Caco-2 (cell line): ENCODE data around the gene RECK. TPM values are rescaled to one million over a fixed set of nuclear protein-coding genes. Genes with fewer than 3 reads are reported as not detected.

ENCODE experiments used
- BruUV-seq: library from RNA; stranded (reverse); fragments of 400-500 nt; replicated peaks from 2 replicates; lab custom pipeline; 2021; lab: Mats Ljungman, UMichigan
- CTCF ChIA-PET: fragments of 300-600 bp; sonication (Branson Sonifier 250); formaldehyde crosslinking; loops from one replicate; lab custom pipeline; 2022; ENCODE audit warnings: antibody characterized with exemption; lab: Charles Lee
- POLR2A ChIA-PET: fragments of 300-600 bp; sonication (Branson Sonifier 250); formaldehyde crosslinking; loops from one replicate; lab custom pipeline; 2022; ENCODE audit warnings: antibody characterized with exemption; lab: Charles Lee
- DNase-seq, 2 experiments: peaks; one replicate each; pipeline versions ENCODE4 v3.0.0 to v3.0.0-alpha.2; 2020 to 2022
- H3K27me3 ChIP-seq: replicated peaks from 2 replicates; pipeline ENCODE4 v1.6.0; 2011; ENCODE audit warnings: low read length; ENCODE audit not compliant: control insufficient read depth, insufficient read depth
- H3K36me3 ChIP-seq: 2 replicates; pipeline ENCODE4 v1.5.1; 2011; ENCODE audit warnings: low read length; ENCODE audit not compliant: control insufficient read depth, insufficient read depth
- H3K4me1 ChIP-seq: fragments of 250-450 bp; sonication (Bioruptor Pico); 2 replicates; pipeline ENCODE4 v1.5.1; 2020; ENCODE audit warnings: mild to moderate bottlenecking
- H3K4me3 ChIP-seq: 2 replicates; pipeline ENCODE4 v1.5.1; 2011; ENCODE audit warnings: low read depth, mild to moderate bottlenecking, control low read depth, low read length
- H3K9me3 ChIP-seq: fragments of 250-450 bp; sonication (Bioruptor Pico); 2 replicates; pipeline ENCODE4 v1.5.1; 2020; ENCODE audit warnings: mild to moderate bottlenecking, moderate library complexity
- H3K27ac Mint-ChIP-seq: one replicate; pipeline ENCODE4 v1.8.0; 2022; ENCODE audit warnings: mixed read lengths; ENCODE audit not compliant: unreplicated experiment
- H3K27me3 Mint-ChIP-seq: one replicate; pipeline ENCODE4 v1.8.0; 2022; ENCODE audit warnings: mixed read lengths; ENCODE audit not compliant: insufficient read depth, unreplicated experiment
- H3K36me3 Mint-ChIP-seq: one replicate; pipeline ENCODE4 v1.8.0; 2022; ENCODE audit warnings: mild to moderate bottlenecking, mixed read lengths; ENCODE audit not compliant: insufficient read depth, unreplicated experiment
- H3K4me1 Mint-ChIP-seq: one replicate; pipeline ENCODE4 v1.8.0; 2022; ENCODE audit warnings: low read depth, mixed read lengths; ENCODE audit not compliant: unreplicated experiment
- H3K4me3 Mint-ChIP-seq: one replicate; pipeline ENCODE4 v1.8.0; 2022; ENCODE audit warnings: mild to moderate bottlenecking, moderate library complexity, mixed read lengths; ENCODE audit not compliant: unreplicated experiment
- H3K9me3 Mint-ChIP-seq: one replicate; pipeline ENCODE4 v1.8.0; 2022; ENCODE audit warnings: mixed read lengths; ENCODE audit not compliant: unreplicated experiment
- intact Hi-C: fragments of 100-400 bp; cut with micrococcal nuclease; formaldehyde crosslinking; loops from one replicate; pipeline ENCODE4 v1.10.0; 2022; ENCODE audit not compliant: unreplicated experiment
- total RNA-seq: library from RNA; stranded (reverse); gene quantifications from 2 replicates; pipeline ENCODE4 v1.2.3, GENCODE V29; 2022
- TF ChIP-seq, protein P1 (sequence below), 2 experiments: fragments of 200-600 bp in 1 of 2; IDR thresholded peaks; 1 replicate in 1 of 2; 2 replicates in 1 of 2; pipeline versions ENCODE4 v1.5.1 to v1.8.0; 2011 to 2022; ENCODE audit warnings: antibody characterized with exemption in 1 of 2, control low read depth in 1 of 2, inconsistent platforms in 1 of 2, low read depth in 1 of 2, low read length in 1 of 2, mild to moderate bottlenecking in 1 of 2, moderate library complexity in 1 of 2; ENCODE audit not compliant: insufficient read depth in 1 of 2, severe bottlenecking in 1 of 2, unreplicated experiment in 1 of 2

RECK gene
- total RNA-seq, 1 experiment from 2014 or later, result 1.8 TPM

DNA sequence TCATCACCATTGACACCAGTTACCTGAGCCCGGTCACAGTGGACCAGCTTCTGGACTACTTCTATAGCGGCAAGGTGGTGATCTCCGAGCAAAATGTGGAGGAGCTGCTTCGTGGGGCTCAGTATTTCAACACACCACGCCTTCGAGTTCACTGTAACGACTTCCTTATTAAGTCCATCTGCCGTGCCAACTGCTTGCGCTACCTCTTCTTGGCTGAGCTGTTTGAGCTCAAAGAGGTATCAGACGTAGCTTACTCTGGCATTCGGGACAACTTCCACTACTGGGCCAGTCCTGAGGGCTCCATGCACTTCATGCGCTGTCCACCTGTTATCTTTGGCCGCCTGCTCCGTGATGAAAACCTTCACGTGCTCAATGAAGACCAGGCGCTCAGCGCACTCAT, 133.0 kb downstream of the RECK start:
- no peak overlapping the region for H3K4me3 Mint-ChIP-seq
- intact Hi-C loops, result loop anchor here (5.0 kb wide), 1 partner anchor 222 kb away; no protein-coding TSS in a partner anchor

GRCh38 chr9:36170531-36170930, 133.8 kb downstream of the RECK start:
- TF ChIP-seq, protein P1, sequence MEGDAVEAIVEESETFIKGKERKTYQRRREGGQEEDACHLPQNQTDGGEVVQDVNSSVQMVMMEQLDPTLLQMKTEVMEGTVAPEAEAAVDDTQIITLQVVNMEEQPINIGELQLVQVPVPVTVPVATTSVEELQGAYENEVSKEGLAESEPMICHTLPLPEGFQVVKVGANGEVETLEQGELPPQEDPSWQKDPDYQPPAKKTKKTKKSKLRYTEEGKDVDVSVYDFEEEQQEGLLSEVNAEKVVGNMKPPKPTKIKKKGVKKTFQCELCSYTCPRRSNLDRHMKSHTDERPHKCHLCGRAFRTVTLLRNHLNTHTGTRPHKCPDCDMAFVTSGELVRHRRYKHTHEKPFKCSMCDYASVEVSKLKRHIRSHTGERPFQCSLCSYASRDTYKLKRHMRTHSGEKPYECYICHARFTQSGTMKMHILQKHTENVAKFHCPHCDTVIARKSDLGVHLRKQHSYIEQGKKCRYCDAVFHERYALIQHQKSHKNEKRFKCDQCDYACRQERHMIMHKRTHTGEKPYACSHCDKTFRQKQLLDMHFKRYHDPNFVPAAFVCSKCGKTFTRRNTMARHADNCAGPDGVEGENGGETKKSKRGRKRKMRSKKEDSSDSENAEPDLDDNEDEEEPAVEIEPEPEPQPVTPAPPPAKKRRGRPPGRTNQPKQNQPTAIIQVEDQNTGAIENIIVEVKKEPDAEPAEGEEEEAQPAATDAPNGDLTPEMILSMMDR (IDR thresholded peaks at IDR 0.05; ENCODE audit: insufficient read depth in 1 of 2, low read depth in 1 of 2, low read length in 1 of 2, severe bottlenecking in 1 of 2, unreplicated experiment in 1 of 2), result no peak
- H3K4me3 Mint-ChIP-seq, result no peak overlapping the region
- no peaks in the 10 kb centered on the region for H3K36me3 ChIP-seq
- DNase-seq, result no peak
- ChIA-PET CTCF (no interaction called here), POLR2A (no interaction called here)
- no peak overlapping the region for H3K27ac Mint-ChIP-seq
- no peak overlapping the region for H3K4me3 ChIP-seq
- BruUV-seq, result no TSS peak
- intact Hi-C loops, result no loop called here
- no peaks in the 10 kb centered on the region for H3K9me3 ChIP-seq
- no peaks in the 10 kb centered on the region for H3K27me3 ChIP-seq
- no peaks in the 10 kb centered on the region for H3K4me1 ChIP-seq
- peaks cover 6% of the 10 kb centered on the region for H3K36me3 Mint-ChIP-seq
- H3K9me3 Mint-ChIP-seq, result no peaks in the 10 kb centered on the region
- no peaks in the 10 kb centered on the region for H3K27me3 Mint-ChIP-seq
- no peaks in the 10 kb centered on the region for H3K4me1 Mint-ChIP-seq

More for the DNA sequence above, 133.0 kb downstream of the RECK start:
- TF ChIP-seq, protein P1 (IDR thresholded peaks at IDR 0.05; ENCODE audit: insufficient read depth in 1 of 2, low read depth in 1 of 2, low read length in 1 of 2, severe bottlenecking in 1 of 2, unreplicated experiment in 1 of 2), result no peak
- Histone ChIP-seq H3K36me3 (no peaks in the 10 kb centered on the region), H3K4me3 (no peak overlapping the region), H3K27me3 (no peaks in the 10 kb centered on the region), H3K4me1 (no peaks in the 10 kb centered on the region), H3K9me3 (no peaks in the 10 kb centered on the region)
- no peak for DNase-seq
- Mint-ChIP-seq H3K27ac (no peak overlapping the region), H3K4me1 (no peaks in the 10 kb centered on the region), H3K36me3 (peaks cover 6% of the 10 kb centered on the region), H3K27me3 (no peaks in the 10 kb centered on the region), H3K9me3 (no peaks in the 10 kb centered on the region)
- POLR2A ChIA-PET, result no interaction called here
- CTCF ChIA-PET, result interaction anchor here (0.6 kb wide), 1 partner anchor 28 kb away, joined by 3 read pairs; no protein-coding TSS in a partner anchor
- no TSS peak for BruUV-seq

GRCh38 chr9:36173861-36174260, 137.1 kb downstream of the RECK start:
- no peak for DNase-seq
- intact Hi-C loops, result no loop called here
- TF ChIP-seq, protein P1 (IDR thresholded peaks at IDR 0.05; ENCODE audit: insufficient read depth in 1 of 2, low read depth in 1 of 2, low read length in 1 of 2, severe bottlenecking in 1 of 2, unreplicated experiment in 1 of 2), result no peak
- no peaks in the 10 kb centered on the region for H3K9me3 ChIP-seq
- Mint-ChIP-seq H3K27me3 (no peaks in the 10 kb centered on the region), H3K27ac (no peak overlapping the region), H3K4me1 (no peaks in the 10 kb centered on the region), H3K4me3 (no peak overlapping the region), H3K9me3 (peaks cover 3% of the 10 kb centered on the region), H3K36me3 (peaks cover 6% of the 10 kb centered on the region)
- no peaks in the 10 kb centered on the region for H3K27me3 ChIP-seq
- H3K4me3 ChIP-seq, result no peak overlapping the region
- H3K4me1 ChIP-seq, result no peaks in the 10 kb centered on the region
- H3K36me3 ChIP-seq, result no peaks in the 10 kb centered on the region
- no TSS peak for BruUV-seq
- CTCF ChIA-PET, result no interaction called here
- POLR2A ChIA-PET, result no interaction called here

Other genes starting within 250 kb of the RECK start
- gene NPR2, start 245.3 kb upstream of the RECK start, total RNA-seq, result 40.5 and 44.1 TPM in 2 replicates
- 0.19 and 0.29 TPM in 2 replicates for gene SPAG8, start 224.7 kb upstream of the RECK start, total RNA-seq
- 88.0 and 110 TPM in 2 replicates for gene HINT2, start 221.9 kb upstream of the RECK start, total RNA-seq
- gene FAM221B, start 208.2 kb upstream of the RECK start, total RNA-seq, result not detected in 2 replicates
- gene TMEM8B, start 207.7 kb upstream of the RECK start, total RNA-seq, result 4.8 and 4.9 TPM in 2 replicates
- gene OR13J1, start 166.5 kb upstream of the RECK start, total RNA-seq, result not detected in 2 replicates
- gene HRCT1, start 130.7 kb upstream of the RECK start, total RNA-seq, result not detected in 2 replicates
- gene SPAAR, start 127.4 kb upstream of the RECK start, total RNA-seq, result not detected in 2 replicates
- not detected in 2 replicates for gene OR2S2, start 78.8 kb upstream of the RECK start, total RNA-seq
- gene GLIPR2, start 99.8 kb downstream of the RECK start, total RNA-seq, result 1.6 and 1.9 TPM in 2 replicates
- gene CCIN, start 132.5 kb downstream of the RECK start, total RNA-seq, result not detected in 2 replicates
- 256 and 269 TPM in 2 replicates for gene CLTA, start 154.0 kb downstream of the RECK start, total RNA-seq
- gene GNE, start 221.5 kb downstream of the RECK start, total RNA-seq, result 15.2 and 18.7 TPM in 2 replicates